Activated naive CD8-positive, alpha-beta T cell treated with anti-CD3 and anti-CD28 coated beads, Interleukin-2, amount 10 ng/mL, durations not matched to agents 7 days and 5 days (primary cell): ENCODE results near the gene HS2ST1. TPM values are rescaled to one million over a fixed set of nuclear protein-coding genes. Genes with fewer than 3 reads are reported as not detected.
"Not testable (repeated sequence)": the region's sequence is repeated elsewhere in the genome, so short reads cannot be mapped to it uniquely, and the experiment has no call there.

Experiments
- ATAC-seq: fragments of 150-1000 bp; cut with Tn5 transposase; one replicate; pipeline ENCODE4 v1.10.0; 2021; ENCODE audit warnings: low read depth, moderate library complexity
- POLR2A ChIA-PET: fragments of 350-600 bp; sonication (Branson Sonifier 250); formaldehyde crosslinking; loops from one replicate; lab custom pipeline; 2021; ENCODE audit warnings: antibody characterized with exemption; lab: Charles Lee
- DNase-seq: peaks from one replicate; pipeline ENCODE4 v3.0.0; 2021
- H3K27ac Mint-ChIP-seq: one replicate; pipeline ENCODE4 v1.8.0; 2022; ENCODE audit warnings: mild to moderate bottlenecking, mixed read lengths
- H3K27me3 Mint-ChIP-seq: one replicate; pipeline ENCODE4 v1.8.0; 2022; ENCODE audit warnings: mild to moderate bottlenecking, moderate library complexity, mixed read lengths
- H3K36me3 Mint-ChIP-seq: one replicate; pipeline ENCODE4 v1.8.0; 2021; ENCODE audit warnings: mild to moderate bottlenecking, mixed read lengths
- H3K4me1 Mint-ChIP-seq: one replicate; pipeline ENCODE4 v1.8.0; 2021; ENCODE audit warnings: mixed read lengths
- H3K4me3 Mint-ChIP-seq: one replicate; pipeline ENCODE4 v1.8.0; 2022; ENCODE audit warnings: mild to moderate bottlenecking, moderate library complexity, mixed read lengths
- H3K9me3 Mint-ChIP-seq: one replicate; pipeline ENCODE4 v1.8.0; 2021; ENCODE audit warnings: mixed read lengths
- total RNA-seq, 2 experiments: library from RNA; stranded (reverse); gene quantifications; one replicate each; pipeline ENCODE4 v1.2.3, GENCODE V29; 2021

The HS2ST1 gene
- total RNA-seq, 2 experiments from 2014 or later = 16.8 to 18.6 TPM

DNA sequence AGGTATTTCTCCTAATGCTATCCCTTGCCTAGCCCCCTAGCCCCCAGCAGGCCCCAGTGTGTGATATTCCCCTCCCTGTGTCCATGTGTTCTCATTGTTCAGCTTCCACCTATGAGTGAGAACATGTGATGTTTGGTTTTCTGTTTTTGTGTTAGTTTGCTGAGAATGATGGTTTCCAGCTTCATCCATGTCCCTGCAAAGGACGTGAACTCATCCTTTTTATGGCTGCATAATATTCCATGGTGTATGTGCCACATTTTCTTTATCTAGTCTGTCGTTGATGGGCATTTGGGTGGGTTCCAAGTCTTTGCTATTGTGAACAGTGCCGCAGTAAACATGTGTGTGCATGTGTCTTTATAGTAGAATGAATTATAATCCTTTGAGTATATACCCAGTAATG is 75.3 kb downstream of the HS2ST1 start:
- POLR2A ChIA-PET, H3K4me3 Mint-ChIP-seq, H3K27me3 Mint-ChIP-seq, H3K36me3 Mint-ChIP-seq, DNase-seq, H3K27ac Mint-ChIP-seq, H3K4me1 Mint-ChIP-seq, ATAC-seq, H3K9me3 Mint-ChIP-seq: not testable (repeated sequence)

DNA sequence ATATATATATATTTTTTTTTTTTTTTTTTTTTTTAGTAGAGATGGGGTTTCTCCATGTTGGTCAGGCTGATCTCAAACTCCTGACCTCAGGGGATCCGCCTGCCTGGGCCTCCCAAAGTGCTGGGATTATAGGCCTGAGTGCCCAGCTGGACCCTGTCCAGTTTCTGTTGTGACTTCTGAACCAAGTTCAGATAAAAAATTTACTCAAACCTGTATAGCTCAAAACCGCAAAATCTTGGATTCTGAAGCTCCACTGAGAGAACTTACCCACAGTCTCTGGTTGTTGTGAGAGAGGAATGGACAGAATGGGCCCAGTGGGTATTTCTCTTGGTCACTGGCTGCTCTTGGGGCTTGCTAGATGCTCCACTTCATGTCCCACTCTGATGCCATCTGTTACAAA is 76.4 kb downstream of the HS2ST1 start:
- Mint-ChIP-seq H3K4me1 (no peaks in the 10 kb centered on the region), H3K36me3 (peaks cover 4% of the 10 kb centered on the region), H3K4me3 (no peak overlapping the region), H3K9me3 (no peaks in the 10 kb centered on the region), H3K27me3 (no peaks in the 10 kb centered on the region), H3K27ac (no peak overlapping the region)
- POLR2A ChIA-PET = no interaction called here
- no peak for DNase-seq
- no peak for ATAC-seq

DNA sequence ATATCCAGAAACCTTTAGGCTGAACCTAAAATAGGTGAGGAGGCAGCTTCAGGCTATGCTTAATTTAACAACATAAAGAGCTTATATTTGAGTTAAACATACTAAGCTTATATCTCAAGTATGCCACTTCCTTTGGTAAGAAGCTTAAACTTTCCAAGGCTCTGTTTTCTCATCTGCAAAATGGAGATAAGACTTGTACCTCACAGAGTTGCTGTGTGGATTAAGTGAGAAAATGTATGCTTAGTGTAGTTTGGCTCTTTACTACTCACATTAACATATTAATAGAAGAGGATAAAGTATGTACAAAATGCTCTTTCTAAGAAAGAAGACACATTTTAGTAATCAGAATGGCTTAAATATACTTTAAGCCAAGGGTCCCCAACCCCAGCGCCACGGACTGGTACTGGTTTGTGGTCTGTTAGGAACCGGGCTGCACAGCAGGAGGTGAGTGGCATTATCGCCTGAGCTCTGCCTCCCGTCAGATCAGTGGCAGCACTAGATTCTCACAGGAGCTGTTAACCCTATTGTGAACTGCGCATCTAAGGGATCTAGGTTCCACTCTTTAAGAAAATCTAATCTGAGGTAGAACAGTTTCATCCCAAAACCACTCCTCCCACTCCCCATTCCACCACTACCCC is 77.2 kb downstream of the HS2ST1 start:
- ATAC-seq (no peak), DNase-seq (no peak)
- peaks cover 4% of the 10 kb centered on the region for H3K36me3 Mint-ChIP-seq
- H3K27me3 Mint-ChIP-seq = no peaks in the 10 kb centered on the region
- no peak overlapping the region for H3K4me3 Mint-ChIP-seq
- H3K4me1 Mint-ChIP-seq = no peaks in the 10 kb centered on the region
- POLR2A ChIA-PET = no interaction called here
- no peaks in the 10 kb centered on the region for H3K9me3 Mint-ChIP-seq
- no peak overlapping the region for H3K27ac Mint-ChIP-seq

DNA sequence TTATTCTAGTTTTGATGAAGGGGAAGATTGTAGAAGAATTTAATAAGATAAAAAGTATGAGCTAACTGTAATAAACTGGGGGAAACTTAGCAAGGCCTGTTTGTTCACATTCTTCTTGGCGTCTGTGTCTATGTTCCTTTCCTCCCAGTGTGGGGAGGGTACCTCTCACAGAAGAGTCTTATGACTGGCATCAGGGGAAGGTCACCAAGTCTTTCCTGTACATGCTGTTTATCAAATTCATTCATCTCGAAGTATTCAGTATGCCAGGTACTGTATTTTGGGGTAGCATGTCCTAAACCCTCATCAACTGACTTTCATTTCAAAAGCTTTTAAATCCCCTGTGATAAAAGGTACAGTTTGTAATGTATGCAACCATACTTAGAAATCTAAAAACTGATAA is 78.4 kb downstream of the HS2ST1 start:
- H3K27ac Mint-ChIP-seq = no peak overlapping the region
- no peak overlapping the region for H3K4me3 Mint-ChIP-seq
- POLR2A ChIA-PET = no interaction called here
- peaks cover 4% of the 10 kb centered on the region for H3K36me3 Mint-ChIP-seq
- H3K27me3 Mint-ChIP-seq = no peaks in the 10 kb centered on the region
- no peaks in the 10 kb centered on the region for H3K4me1 Mint-ChIP-seq
- no peak for ATAC-seq
- DNase-seq = no peak
- no peaks in the 10 kb centered on the region for H3K9me3 Mint-ChIP-seq

DNA sequence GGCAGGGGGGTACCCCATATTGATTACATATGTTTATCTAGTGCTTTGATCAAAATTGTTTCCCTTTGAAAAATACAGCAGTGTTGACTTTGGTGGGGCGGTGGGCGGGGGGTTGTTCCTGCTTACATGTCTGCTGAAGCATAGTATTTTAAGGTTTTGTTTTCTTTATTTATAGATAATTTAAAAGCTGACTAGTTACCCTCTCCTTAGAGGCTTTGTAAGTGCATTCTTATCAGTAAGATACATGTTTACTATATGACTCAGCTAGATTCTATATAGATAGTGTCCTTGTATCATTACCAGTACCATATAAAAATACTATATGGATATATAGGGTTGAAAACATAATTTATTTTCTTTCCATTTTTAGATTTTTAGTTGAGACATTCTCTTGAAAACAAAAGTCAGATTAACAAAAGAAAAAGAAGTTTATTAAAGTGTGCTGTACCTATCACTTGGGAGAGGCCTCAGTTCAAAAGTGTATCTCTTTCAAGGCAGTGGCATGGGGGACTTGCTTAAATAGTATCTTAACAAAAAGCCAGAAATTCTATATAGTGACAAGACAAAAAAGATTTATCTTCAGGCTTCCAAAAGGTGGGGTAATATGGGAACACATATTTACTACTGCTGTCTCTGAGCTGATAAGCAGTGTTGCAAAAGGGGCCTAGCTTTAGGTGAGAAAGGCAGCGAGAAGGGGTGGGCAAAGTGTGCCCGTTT is 79.0 kb downstream of the HS2ST1 start:
- no peaks in the 10 kb centered on the region for H3K4me1 Mint-ChIP-seq
- no peaks in the 10 kb centered on the region for H3K27me3 Mint-ChIP-seq
- no peaks in the 10 kb centered on the region for H3K9me3 Mint-ChIP-seq
- no peak overlapping the region for H3K4me3 Mint-ChIP-seq
- no peak for DNase-seq
- ATAC-seq = no peak
- POLR2A ChIA-PET = no interaction called here
- H3K27ac Mint-ChIP-seq = no peak overlapping the region
- peaks cover 4% of the 10 kb centered on the region for H3K36me3 Mint-ChIP-seq

DNA sequence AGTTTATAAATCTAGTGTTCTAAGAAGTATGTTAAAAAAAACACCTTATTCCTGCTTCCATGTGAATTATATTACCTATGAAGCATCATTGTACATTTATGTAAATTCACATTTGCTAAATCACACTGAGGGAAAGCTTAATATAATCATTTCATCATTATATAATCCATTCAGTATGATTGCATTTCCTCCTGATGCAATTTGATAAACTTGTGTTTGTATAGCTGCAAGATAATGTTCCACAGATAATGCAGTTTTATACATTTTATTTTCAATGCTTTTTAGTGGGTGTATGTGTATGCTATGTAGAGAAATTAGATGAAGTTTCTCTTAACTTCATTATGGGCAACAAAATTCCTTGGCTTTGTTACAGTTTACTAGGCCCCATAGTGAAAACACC is 79.6 kb downstream of the HS2ST1 start:
- ATAC-seq (no peak), DNase-seq (no peak)
- H3K27ac Mint-ChIP-seq = no peak overlapping the region
- POLR2A ChIA-PET = no interaction called here
- no peak overlapping the region for H3K4me3 Mint-ChIP-seq
- H3K36me3 Mint-ChIP-seq = peaks cover 6% of the 10 kb centered on the region
- H3K27me3 Mint-ChIP-seq = no peaks in the 10 kb centered on the region
- H3K9me3 Mint-ChIP-seq = no peaks in the 10 kb centered on the region
- H3K4me1 Mint-ChIP-seq = no peaks in the 10 kb centered on the region

DNA sequence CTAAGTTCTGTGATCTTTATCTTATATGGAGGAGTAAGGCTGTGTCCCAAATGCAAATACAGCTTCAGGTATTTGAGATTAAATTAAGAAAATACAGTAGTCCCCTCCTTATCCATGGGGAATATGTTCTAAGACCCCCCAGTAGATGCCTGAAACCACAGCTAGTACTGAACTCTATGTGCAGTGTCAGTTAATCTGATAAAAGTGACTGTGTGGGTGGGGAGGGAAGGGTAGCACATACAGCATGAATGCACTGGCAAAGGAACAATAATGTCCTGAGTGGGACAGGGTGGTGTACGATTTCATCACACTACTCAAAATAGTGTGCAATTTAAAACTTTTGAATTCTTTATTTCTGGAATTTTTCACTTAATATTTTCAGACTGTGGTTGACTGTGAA is 83.1 kb downstream of the HS2ST1 start:
- DNase-seq (no peak), ATAC-seq (no peak)
- H3K27ac Mint-ChIP-seq = no peak overlapping the region
- H3K27me3 Mint-ChIP-seq = no peaks in the 10 kb centered on the region
- H3K4me1 Mint-ChIP-seq = no peaks in the 10 kb centered on the region
- H3K36me3 Mint-ChIP-seq = peaks cover 8% of the 10 kb centered on the region
- no peak overlapping the region for H3K4me3 Mint-ChIP-seq
- H3K9me3 Mint-ChIP-seq = peaks cover 1% of the 10 kb centered on the region
- POLR2A ChIA-PET = no interaction called here

DNA sequence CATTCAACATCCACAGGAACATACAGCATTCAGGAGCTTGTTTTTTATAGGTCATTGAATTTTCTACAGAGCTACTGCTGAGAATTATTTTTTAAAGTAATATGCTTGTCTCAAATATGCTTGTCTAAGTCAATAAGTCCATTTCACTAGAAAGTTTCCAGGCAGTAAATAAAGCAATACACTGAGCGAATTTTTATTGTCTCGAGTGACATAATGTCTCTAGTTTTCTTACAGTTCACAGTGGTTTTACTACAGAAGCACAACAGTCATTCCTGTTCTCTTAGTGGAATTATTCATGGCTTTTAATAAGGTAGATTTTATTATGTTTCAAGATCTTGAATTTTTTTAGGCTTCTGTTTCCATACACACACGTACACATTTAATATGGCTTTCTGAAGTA is 83.8 kb downstream of the HS2ST1 start:
- Mint-ChIP-seq H3K36me3 (peaks cover 12% of the 10 kb centered on the region), H3K4me1 (no peaks in the 10 kb centered on the region), H3K4me3 (no peak overlapping the region), H3K27ac (no peak overlapping the region), H3K9me3 (peaks cover 3% of the 10 kb centered on the region), H3K27me3 (no peaks in the 10 kb centered on the region)
- POLR2A ChIA-PET = no interaction called here
- DNase-seq (no peak), ATAC-seq (no peak)

DNA sequence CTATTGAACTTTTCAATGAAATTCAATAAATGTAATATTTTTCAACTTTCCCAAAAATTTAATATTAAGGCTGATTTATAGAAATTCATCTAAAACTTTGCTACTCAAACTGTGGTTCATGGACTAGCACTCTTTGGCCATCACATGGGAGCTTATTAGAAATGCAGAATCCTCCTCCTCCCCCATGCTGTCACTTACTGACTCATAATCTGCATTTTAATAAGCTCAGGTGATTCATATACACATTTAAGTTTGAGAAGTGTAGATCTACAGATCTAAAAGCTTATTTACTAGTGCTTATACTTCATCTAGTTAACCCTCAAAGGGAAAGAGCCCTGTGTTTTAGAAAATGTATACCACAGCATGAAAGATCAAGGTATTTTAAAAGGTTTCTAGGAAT is 84.3 kb downstream of the HS2ST1 start:
- DNase-seq (no peak), ATAC-seq (no peak)
- POLR2A ChIA-PET = no interaction called here
- no peaks in the 10 kb centered on the region for H3K4me1 Mint-ChIP-seq
- no peaks in the 10 kb centered on the region for H3K27me3 Mint-ChIP-seq
- H3K9me3 Mint-ChIP-seq = peaks cover 3% of the 10 kb centered on the region
- no peak overlapping the region for H3K4me3 Mint-ChIP-seq
- peaks cover 12% of the 10 kb centered on the region for H3K36me3 Mint-ChIP-seq
- H3K27ac Mint-ChIP-seq = no peak overlapping the region

DNA sequence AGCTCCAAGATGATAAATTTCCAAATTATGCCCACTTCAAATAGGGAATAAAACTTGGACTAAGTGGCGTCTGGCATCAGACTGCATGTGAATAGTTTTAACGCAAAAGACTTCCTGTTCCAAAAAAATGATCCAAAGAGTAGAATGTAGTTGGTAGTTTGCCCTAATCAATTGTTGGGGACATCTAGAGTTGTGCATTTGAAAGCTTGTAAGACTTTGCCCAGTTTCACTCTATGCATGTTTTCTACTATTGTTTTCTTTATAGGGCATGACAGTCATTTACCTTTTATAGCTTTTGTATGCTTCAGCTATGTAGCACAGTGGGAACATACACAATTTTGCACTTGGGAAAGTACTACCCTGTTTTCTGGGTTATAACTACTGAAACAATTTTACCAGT is 86.0 kb downstream of the HS2ST1 start:
- DNase-seq (no peak), ATAC-seq (no peak)
- POLR2A ChIA-PET = no interaction called here
- Mint-ChIP-seq H3K36me3 (peaks cover 9% of the 10 kb centered on the region), H3K9me3 (peaks cover 3% of the 10 kb centered on the region), H3K4me3 (no peak overlapping the region), H3K4me1 (no peaks in the 10 kb centered on the region), H3K27ac (no peak overlapping the region), H3K27me3 (no peaks in the 10 kb centered on the region)

DNA sequence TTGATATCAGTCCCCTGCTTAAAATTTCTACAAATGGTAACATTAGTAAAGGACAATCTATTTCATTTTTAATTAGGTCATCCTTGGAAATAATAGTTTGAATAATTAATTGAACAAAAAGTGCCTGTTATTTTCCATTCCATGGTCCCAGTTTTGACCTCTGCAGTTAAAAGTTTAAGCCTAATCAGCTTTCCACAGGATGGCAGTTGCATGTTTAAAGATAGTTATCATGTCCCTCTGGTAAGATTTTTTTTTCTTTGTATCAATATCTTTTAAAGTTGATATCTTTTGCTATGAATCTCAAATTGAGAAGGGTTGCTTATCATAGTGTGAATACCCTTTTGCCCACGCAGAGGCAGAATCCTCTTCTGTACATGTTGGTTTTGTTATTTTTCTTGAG is 90.4 kb downstream of the HS2ST1 start:
- Mint-ChIP-seq H3K27ac (no peak overlapping the region), H3K4me1 (no peaks in the 10 kb centered on the region), H3K36me3 (peaks cover 5% of the 10 kb centered on the region), H3K9me3 (peaks cover 2% of the 10 kb centered on the region), H3K4me3 (no peak overlapping the region), H3K27me3 (no peaks in the 10 kb centered on the region)
- no peak for ATAC-seq
- DNase-seq = no peak
- POLR2A ChIA-PET = no interaction called here

DNA sequence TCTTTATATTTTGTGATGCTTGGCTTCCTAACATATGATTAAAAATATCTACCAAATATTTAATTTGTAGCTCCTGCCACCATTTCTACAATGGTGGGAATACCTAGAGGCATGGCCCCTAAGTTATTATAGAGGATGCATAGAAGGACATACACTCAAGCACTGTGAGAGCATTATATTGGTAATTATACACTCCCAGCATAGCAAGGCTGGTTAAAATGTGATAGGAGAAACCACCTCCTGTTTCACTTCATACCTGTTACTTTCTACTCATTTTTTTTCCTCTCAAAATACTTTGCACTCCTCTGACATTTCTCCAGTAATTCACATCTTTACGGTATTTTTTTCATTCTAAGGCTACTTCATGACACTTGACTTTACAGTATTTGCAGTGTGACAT is 92.9 kb downstream of the HS2ST1 start:
- Mint-ChIP-seq H3K4me1 (no peaks in the 10 kb centered on the region), H3K36me3 (peaks cover 12% of the 10 kb centered on the region), H3K27me3 (no peaks in the 10 kb centered on the region), H3K27ac (no peak overlapping the region), H3K4me3 (no peak overlapping the region), H3K9me3 (peaks cover 7% of the 10 kb centered on the region)
- no peak for DNase-seq
- ATAC-seq = no peak
- POLR2A ChIA-PET = no interaction called here

DNA sequence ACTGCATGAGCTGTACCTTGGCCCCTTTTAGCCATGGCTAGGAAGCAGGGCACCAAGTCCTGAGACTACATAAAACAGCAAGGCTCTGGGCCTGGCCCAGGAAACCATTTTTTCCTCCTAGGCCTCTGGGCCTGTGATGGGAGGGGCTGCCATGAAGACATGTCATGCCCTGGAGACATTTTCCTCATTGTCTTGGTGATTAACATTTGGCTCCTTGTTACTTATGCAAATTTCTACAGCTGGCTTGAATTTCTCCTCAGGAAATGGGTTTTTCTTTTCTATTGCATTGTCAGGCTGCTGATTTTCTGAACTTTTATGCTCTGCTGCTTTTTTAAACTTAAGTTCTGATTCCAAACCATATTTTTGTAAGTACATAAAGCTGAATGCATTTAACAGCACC is 99.0 kb downstream of the HS2ST1 start:
- ATAC-seq, H3K27ac Mint-ChIP-seq, POLR2A ChIA-PET, H3K4me1 Mint-ChIP-seq, DNase-seq, H3K27me3 Mint-ChIP-seq, H3K4me3 Mint-ChIP-seq: not testable (repeated sequence)
- Mint-ChIP-seq H3K9me3 (peaks cover 15% of the 10 kb centered on the region), H3K36me3 (peaks cover 21% of the 10 kb centered on the region)

DNA sequence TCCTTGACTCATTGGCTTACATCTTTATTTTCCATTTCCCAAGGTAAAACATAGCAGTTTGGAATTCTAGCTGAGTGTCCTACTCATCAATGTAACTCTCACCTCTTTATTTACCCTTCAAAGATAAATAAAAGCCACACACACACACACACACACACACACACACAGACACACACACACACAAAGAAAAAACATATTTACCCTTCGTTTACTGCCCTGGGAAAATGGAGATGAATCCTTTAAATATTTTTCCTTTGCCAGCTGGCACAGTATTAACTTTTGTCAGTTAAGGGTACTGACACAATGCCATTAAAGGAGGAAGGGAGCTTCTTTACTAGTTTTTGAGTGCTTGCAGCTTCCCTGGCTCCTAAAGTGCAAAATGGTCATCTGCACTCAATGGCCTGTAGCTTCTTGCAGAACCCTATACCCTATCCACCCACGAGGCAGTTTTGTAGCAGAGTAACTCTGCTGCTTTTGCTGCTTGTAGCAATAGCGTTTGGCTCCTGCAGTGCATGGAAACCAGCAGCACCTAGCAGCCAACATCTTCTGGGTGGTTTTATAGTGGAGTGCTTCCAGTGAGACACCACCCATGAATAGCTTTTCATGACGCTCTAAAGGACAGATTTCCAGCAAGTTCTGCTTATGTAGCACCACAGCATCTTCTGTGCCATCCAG is 103.7 kb downstream of the HS2ST1 start:
- Mint-ChIP-seq H3K27me3 (no peaks in the 10 kb centered on the region), H3K27ac (no peak overlapping the region), H3K4me3 (no peak overlapping the region), H3K4me1 (peaks cover 2% of the 10 kb centered on the region), H3K36me3 (peaks cover 14% of the 10 kb centered on the region), H3K9me3 (peaks cover 10% of the 10 kb centered on the region)
- POLR2A ChIA-PET = no interaction called here
- DNase-seq (no peak), ATAC-seq (no peak)
